ENCODE results near the gene SPECC1. TPM values are rescaled to one million over a fixed set of nuclear protein-coding genes. Genes with fewer than 3 reads are reported as not detected.

SPECC1 gene
- total RNA-seq, 4 donors from 2014 or later, result 44.5 to 87.9 (median 70.0) TPM

DNA sequence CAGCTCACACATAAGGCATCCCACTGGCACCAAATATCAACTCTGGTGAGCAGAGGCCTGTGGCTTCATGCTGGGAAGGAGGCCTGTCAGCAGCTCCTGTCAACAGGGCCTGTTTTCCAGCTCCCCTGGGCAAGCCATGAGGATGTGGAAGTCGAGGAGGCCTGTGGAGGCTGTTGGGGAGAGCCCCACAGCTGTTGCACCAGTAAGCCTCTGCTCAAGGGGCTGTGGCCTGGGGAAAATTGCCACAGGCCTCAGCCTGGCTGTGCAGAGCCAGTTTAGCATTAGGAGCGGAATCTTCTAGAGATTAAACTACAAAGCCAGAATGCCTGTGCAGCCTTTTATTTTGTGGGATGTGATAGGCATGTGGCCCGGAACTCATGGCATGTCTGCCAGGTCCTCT is 202.1 kb downstream of the SPECC1 start:
- TF ChIP-seq, protein P1, sequence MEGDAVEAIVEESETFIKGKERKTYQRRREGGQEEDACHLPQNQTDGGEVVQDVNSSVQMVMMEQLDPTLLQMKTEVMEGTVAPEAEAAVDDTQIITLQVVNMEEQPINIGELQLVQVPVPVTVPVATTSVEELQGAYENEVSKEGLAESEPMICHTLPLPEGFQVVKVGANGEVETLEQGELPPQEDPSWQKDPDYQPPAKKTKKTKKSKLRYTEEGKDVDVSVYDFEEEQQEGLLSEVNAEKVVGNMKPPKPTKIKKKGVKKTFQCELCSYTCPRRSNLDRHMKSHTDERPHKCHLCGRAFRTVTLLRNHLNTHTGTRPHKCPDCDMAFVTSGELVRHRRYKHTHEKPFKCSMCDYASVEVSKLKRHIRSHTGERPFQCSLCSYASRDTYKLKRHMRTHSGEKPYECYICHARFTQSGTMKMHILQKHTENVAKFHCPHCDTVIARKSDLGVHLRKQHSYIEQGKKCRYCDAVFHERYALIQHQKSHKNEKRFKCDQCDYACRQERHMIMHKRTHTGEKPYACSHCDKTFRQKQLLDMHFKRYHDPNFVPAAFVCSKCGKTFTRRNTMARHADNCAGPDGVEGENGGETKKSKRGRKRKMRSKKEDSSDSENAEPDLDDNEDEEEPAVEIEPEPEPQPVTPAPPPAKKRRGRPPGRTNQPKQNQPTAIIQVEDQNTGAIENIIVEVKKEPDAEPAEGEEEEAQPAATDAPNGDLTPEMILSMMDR (IDR thresholded peaks at IDR 0.05; ENCODE audit: low read depth), result no peak

DNA sequence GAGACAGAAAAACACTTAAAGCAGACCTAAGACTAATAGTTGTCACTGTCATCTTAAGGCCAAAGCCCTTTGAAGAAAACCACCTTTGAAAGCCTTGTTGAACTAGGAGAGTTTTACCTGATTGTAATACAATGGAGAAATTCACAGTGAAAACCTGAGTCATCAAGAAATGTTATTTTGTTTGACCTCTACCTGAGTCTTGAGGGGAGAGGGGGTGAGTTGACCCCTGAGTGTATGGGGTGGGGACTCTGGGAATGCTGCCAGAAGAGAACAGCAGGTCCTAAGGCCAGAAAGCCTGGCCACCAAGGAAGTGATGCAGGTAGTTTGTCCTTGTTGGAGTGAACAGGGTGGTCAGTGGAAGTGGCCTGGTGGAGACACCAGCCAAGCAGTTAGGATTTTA is 204.3 kb downstream of the SPECC1 start:
- TF ChIP-seq, protein P1 (IDR thresholded peaks at IDR 0.05; ENCODE audit: low read depth), result no peak

DNA sequence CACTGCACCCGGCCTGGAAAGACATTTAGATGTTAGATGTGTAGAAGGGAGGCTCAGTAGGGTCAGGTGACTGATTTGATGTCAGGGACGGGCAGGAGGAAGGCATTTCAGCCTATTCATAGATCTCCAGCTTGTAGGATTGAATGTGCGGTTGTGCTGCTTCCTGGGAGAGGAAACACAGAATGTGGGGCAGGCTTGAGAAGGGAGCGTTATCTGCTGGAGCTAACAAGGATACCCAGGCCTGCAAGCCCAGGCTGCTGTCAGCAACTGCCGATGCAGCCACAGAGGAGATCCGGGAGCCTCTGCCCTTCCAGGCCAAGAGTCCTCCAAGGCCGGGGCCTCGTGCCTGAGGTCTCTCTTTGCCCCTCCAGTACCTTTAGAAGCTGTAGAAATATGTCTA is 205.6 kb downstream of the SPECC1 start:
- TF ChIP-seq, protein P1 (IDR thresholded peaks at IDR 0.05; ENCODE audit: low read depth), result no peak

DNA sequence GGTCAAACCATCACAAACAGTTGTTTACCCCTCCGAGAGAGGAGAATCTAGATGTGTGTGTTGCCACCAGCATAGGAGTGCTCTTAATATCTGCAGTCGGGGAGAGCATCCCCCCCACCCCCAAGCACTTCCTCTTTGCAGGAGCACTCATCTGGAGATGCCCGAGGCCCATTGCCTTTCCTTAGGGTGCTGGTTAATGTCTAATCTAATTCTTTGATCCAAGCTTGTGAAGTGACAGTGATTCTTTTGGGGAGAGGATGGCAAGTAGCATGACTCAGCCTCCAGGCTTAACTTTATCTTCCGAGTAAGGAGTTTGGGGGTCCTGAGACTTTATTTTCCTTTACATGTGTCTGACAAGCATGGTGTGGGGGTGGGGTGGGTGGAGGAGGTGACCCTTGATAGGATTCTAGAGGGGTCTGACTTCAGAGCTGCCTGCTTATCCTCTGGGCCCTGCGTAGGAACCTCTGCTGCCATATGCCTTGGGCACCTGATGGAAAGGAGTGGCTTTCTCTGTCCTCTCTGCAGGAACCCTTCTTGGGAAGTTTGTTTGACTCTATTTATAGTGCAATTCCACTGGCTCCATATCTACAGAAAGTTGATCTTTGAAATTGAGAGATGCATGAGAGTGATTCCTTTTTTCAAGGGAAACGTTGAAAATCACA is 207.1 kb downstream of the SPECC1 start:
- TF ChIP-seq, protein P1 (IDR thresholded peaks at IDR 0.05; ENCODE audit: low read depth), result no peak

DNA sequence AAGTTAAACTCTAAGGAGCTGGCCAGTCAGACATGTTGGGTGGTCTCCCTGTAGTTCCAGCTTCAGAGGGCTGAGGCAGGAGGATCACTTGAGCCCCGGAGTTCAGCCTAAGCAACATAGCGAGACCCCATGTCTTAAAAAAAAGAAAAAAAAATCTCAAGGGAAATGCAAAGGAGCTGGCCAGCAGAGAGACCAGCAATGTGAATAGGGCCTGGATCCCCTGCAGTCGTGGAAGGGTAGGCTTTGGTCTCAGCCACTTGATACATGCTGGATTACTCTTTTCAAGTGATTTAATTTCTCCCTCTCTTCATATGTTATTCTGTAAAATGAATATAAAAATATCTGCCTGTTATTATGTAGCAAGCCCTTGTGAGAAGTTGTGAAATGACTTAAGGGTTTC is 207.7 kb downstream of the SPECC1 start:
- TF ChIP-seq, protein P1 (IDR thresholded peaks at IDR 0.05; ENCODE audit: low read depth), result no peak

DNA sequence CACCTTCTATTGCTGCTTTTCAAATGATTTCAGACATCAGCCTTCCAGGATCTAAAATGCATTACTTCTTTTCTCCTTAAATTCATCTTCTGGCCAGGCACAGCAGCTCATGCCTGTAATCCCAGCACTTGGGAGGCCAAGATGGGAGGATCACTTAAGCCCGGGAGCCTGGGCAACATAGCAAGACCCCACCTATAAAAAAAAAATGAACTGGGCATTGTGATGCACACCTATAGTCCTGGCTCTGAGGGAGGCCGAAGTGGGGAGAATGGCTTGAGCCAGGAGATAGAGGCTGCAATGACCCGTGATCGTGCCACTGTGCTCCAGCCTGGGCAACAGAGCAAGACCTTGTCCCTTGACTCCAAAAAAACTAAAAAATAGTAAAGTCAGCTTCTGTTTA is 208.5 kb downstream of the SPECC1 start:
- TF ChIP-seq, protein P1 (IDR thresholded peaks at IDR 0.05; ENCODE audit: low read depth), result no peak

DNA sequence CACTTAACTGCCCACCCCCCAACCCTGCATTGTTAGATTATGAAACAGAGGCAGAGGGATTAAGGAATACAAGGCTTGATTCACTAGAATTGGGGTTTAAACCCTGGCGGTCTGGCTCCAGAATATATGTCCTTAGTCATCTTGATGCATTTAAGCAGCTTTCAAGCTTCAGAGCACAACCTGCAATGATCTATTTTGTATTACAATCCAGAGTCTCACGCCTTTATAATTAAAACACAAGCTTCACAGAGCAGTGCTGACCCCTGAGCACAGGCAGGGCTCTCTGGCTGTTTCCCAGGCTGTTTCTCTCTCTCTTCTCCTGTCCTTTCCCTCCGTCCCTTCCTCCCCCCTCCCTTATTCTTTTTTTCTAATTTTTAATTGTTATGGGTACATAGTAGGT is 209.1 kb downstream of the SPECC1 start:
- TF ChIP-seq, protein P1 (IDR thresholded peaks at IDR 0.05; ENCODE audit: low read depth), result no peak

Measured in subcutaneous adipose tissue (tissue), 4 donors.